GM19468 (cell line): ENCODE measurements around the gene ZNF579.
"Not testable (repeated sequence)": the region's sequence is repeated elsewhere in the genome, so short reads cannot be mapped to it uniquely, and the experiment has no call there.

Experiments
- ATAC-seq: cut with Tn5 transposase; IDR thresholded peaks from one replicate; pipeline ENCODE4 v1.9.1; 2021; ENCODE audit warnings: mild to moderate bottlenecking, moderate library complexity, moderate number of reproducible peaks; ENCODE audit not compliant: unreplicated experiment; ENCODE audit errors: extremely low read depth

The ZNF579 gene

DNA sequence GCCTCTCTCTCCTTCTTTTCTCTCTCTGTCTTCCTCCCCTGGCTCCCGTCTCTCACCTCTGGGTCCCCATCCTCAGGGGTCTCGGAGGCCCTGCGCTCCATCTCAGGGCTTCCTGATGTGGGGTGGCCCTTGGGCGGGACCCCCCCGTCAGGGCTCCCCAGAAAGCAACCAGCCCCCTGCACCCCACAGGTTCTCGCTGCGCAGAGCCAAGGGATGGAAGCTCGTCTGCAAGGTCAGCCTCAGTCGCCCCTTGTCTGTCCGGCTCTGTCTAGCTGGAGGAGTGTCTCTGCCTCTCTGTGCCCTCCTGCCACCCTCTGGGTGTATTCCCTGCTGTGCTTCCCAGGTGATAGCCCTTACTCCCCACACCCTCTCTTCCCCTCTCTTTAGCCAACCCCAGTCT lies 35.2 kb downstream of the ZNF579 start, which contains the start of gene SBK3:
Gene SBK3, minus strand, starts transcription at position 101 of the 400 bp plus-strand sequence. Its CDS starts 0 bp downstream, at position 101.
- no peak for ATAC-seq

DNA sequence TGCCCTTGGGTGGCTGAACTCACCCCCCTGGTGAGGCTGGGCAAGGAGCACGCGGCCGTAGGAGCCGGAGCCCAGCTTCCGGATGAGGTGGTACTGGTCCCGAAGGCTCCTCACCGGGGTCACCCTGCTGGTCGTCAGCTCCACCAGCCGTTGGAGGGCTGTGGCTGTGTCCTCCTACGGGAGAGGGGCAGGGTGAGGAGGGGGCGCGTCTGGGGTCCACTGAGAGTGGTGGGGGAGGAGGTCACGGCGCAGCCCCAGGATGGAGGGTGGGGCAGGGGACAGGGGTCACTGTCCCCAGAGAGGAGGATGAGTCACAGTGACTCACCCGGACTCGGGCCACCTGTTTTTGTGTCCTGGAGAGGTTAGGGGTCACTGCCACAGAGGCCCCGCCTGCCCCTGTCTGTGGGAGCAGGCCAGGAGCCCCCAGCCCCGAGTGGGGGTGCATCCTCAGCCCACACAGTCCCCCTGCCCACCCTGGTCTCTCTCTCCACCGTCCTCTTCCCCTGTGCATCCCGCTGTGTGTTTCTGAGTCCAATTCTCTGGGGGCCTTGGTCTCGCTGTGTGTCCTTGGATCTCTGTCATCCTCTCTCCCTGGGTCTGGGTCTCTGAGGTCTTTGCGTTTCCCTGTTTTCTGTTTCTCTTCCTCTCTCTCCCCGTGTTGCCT lies 35.7 kb downstream of the ZNF579 start:
- ATAC-seq = no peak

DNA sequence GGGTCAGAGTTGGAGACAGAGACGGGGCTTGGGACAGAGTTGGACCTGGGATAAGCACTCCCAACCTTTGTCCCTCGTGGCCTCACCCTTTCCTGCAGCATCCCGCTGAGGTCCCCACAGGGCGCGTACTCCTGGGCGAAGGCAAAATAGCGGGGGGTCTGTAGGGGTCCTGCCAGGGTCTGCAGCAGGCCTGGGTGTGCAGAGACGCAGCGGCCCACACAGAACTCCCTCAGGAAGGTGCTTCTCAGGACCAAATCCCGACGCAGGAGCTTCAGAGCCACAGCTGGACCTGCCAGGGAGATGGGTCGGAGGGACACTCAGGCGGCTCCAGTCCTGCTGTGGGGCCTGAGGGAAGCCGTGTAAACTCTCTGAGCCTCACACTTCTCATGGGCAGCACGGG lies 36.6 kb downstream of the ZNF579 start:
- no peak for ATAC-seq

DNA sequence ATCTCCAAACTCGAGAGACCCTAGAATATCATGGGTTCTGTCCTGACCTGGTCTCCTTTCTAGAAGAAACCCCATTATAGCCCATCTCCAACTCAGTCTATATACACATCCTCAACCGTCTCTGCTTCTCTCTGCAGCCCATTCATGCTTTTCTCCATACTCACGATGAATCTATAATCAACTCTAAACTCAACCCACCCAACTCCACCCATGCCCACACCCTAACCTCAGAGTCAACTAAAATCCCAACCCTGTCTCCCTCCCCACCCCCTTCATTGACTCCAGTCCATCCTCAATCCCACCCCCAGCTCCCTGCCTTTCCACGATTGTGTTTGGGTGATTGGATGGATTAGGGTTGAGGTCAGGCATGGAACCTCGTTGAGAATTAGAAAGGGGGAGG lies 37.1 kb downstream of the ZNF579 start:
- ATAC-seq = no peak

DNA sequence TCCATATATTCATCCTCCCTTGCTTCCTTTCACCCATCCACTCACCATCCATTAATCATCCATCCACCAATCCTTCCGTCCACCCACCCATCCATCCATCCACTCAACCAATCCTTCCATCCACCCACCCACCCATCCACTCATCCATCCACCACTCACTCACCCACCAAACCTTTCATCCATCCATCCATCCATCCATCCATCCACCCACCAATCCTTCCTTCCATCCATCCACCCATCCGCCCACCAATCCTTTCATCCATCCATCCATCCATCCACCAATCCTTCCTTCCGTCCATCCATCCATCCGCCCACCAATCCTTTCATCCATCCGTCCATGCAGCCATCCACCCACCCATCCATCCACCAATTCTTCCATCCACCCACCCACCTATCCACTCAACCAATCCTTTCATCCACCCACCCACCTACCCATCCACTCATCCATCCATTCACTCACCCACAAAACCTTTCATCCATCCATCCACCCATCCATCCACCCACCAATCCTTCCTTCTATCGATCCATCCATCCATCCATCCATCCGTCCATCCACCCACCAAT lies 38.3 kb downstream of the ZNF579 start:
- no peak for ATAC-seq

DNA sequence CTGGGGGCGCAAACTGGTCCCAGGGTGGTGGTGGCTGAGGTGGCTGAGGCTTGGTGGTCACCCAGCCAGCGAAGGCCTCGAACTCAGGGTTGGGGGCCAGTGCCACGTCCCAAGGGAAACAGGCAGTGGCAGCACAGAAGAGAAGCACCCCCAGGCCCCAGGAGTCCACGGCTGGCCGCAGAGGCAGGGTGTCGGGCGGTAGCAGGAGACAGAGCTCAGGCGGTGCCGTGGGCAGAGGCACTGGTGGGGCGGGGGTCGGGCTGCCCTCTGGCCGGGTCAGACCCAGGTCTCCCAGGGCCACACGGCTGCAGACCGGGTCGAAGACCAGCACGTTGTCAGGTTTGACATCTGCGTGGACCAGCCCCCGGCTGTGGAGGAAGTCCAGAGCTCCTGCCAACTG lies 39.6 kb downstream of the ZNF579 start:
- no peak for ATAC-seq

DNA sequence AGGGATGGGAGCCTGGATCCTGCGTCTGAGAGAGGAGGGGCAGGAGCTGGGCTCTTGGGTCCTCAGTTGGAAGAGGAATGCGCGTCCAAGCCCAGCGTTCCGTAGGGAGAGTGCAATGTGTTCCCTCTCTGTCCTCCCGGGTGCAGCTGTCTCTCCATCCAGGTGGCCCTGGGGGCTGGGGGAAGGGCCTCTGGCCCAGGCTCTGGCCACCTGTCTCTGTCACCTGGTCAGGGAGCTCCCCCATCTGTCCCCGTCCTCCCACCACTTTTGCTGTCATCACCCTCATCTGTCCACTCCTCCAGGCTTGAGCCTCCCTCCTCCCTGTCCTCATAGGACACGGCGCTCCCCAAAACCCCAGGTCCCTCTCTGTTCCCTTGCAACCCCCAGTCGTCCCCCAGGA lies 40.0 kb downstream of the ZNF579 start:
- no peak for ATAC-seq

DNA sequence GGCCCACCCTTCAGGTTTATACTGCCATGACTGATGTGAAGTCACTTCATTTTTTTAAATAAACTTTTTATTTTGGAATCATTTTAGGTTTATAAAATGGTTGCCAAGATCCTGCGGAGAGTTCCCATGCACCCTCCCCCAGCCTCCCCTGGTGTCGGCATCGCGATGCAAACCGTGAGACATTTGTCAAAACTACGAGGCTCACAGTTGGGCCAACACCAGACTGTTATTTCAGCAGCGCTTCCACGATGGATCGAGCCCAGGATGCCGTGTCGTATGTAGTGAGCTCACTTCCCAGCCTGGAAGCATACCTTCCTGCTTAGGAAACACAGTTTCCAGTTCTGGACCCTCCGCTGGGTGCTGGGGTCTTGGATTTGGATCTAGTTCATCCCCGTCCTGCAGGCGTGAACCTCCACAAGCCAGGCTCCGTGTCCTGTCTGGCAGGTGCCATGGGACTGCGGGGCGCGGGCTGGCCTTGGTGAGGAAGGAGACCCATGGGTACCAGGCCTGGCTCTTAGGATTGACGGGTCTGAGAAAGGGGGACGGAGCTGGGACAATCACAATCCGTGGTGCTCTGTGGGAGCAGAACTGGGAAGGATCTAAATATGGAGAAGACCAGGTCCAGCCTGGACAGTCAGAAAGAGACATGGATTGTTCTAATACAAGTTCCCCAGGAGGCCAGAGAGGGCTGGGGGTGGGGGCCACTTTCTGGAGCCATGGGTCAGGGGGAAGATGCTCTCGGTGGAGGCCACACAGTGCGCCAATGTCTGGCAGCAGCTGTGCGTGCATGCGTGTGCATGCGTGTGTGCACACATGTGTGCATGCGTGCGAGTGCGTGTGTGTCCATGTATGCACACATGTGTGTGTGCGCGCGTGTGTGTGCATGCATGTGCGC lies 41.3 kb downstream of the ZNF579 start:
- ATAC-seq = no peak

DNA sequence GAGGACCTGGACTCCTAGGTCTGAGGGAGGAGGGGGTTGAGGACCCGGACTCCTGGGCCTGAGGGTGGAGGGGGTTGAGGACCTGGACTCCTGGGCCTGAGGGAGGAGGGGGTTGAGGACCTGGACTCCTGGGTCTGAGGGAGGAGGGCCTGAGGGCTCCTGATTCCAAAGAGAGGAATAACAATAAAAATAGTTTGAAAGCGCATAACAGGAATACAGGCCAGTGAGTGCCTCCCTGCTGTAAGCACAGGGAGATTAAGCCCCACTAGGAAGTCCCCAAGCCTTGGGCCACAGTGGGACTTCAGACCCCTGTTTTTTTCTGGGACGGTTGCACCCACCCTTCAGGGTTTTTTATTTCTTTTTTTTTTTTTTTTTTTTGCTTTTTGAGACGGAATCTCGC lies 42.5 kb downstream of the ZNF579 start:
- ATAC-seq = no peak

DNA sequence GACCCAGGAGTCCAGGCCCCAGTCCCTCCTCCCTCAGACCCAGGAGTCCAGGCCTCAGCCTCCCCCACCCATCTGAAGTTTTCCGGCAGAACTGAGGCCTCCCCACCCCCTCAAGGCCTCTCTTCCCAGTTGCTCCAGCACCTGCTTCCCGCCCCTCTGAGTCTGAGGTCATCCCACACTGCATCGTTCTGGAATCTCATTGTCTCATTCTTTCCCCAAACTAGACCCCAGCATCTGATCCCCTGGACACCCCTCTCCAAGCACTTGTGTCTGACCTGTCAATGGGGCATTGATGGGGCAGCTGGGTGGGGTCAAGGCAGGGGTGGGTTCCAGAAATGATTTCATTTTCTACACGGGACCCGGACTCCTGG lies 42.9 kb downstream of the ZNF579 start:
- no peak for ATAC-seq

DNA sequence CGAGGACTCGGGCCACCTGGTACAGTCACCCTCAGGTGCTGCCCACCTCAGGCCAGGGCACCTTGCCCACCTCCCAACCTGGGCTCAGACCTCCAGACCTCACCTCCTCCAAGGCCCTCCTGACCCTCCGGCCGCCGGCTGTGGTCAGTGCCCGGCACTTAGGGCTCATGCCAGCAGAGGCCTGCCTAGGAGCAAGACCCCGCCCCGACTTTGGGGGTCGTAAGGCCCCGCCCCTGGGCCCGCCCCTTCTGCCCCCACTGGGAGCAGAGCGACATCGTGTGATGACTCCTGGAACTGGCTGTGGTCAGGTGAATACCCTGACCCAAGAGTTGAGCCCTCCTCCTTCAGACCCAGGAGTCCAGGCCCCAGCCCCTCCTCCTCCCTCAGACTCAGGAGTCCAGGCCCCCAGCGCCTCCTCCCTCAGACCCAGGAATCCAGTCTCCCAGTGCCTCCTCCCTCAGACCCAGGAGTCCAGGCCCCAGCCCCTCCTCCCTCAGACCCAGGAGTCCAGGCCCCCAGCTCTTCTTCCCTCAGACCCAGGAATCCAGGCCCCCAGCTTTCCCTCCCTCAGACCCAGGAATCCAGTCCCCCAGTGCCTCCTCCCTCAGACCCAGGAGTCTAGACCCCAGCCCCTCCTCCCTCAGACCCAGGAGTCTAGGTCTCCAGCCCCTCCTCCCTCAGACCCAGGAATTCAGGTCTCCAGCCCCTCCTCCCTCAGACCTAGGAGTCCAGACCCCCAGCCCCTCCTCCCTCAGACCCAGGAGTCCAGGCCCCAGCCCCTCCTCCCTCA lies 43.5 kb downstream of the ZNF579 start, which contains the start of gene SBK2:
Gene SBK2, minus strand, starts transcription at position 183 of the 790 bp plus-strand sequence. CDS start 839 bp downstream, outside the sequence.
- ATAC-seq = no peak

DNA sequence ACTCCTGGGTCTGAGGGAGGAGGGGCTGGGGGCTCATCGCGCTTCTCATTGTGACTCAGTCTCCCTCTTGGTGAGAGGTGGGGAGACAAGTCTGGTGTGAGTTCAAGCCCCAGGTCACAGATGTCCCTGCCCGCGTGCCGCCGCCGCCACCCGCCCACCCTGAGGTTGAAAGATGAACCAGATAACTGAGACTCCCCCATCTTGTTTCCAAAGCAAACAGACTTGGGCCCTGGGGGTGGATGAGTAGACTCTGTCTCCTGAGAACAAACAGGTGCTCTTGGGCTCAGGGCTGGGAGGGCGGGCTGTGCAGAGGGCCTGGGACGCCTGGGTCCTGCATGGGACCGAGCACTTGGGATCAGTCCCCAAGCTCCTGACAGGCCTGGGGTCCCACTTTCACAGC lies 44.3 kb downstream of the ZNF579 start:
- no peak for ATAC-seq

DNA sequence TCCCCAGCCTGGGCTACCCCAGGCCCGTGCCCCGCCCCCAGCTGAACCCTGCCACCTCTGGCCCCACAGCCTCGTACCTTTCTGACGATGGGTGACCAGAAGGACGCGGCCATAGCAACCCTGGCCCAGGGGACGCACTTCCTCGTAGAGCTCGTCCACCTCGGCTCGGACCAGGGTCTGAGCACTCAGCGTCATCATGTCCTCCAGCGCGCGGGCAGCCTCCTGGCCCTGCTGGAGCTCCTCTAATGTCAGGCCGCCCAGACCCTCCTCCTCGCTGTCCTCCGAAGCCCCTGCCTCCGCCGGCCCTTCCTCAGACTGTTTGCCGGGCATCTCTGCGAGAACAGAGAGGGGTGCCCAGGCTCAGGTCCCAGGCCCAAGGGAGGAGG lies 44.7 kb downstream of the ZNF579 start:
- no peak for ATAC-seq

DNA sequence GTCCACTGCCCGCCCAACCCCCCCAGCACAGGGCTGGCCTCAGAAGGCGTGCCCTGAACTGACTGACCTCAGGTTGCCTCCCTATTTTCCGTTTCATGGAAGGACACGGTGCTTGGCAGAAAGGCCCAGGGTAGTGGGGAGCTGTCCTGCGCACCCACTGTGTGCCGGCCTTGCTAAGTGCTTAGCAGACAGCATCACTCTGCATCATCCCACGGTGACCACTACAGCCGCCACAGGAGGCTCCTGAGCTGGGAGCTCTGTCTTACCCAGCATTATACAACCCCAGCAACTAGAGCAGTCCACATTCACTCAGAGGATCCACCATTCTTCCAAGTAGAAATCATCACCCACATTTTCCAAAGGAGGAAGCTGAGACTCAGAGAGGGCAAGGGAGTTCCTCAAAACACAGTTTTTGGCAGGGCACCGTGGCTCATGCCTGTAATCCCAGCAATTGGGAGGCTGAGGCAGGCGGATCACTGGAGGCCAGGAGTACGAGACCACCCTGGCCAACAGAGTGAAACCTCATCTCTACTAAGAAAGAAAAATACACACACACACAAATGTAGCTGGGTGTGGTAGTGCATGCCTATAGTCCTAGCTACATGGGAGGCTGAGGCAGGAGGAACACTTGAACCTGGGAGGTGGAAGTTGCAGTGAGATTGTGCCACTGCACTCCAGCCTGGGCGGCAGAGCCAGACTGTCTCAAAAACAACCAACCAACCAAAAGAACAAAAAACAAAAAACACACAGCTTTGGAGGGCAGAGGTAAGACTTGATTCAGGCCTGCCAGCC lies 45.3 kb downstream of the ZNF579 start:
- no peak for ATAC-seq

DNA sequence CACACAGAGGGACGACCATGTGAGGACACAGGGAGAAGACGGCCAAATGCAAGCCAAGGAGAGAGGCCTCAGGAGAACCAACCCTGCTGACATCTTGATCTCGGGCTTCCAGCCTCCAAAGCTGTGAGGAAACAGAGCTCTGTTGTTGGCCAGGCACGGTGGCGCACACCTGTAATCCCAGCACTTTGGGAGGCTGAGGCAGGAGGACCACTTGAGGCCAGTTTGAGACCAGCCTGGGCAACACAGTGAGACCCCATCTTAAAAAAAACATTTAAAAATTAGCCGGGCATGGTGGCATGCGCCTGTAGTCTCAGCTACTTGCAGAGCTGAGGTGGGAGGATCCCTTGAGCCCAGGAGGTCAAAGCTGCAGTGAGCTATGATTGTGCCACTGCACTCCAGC lies 46.4 kb downstream of the ZNF579 start:
- not testable (repeated sequence) for ATAC-seq

DNA sequence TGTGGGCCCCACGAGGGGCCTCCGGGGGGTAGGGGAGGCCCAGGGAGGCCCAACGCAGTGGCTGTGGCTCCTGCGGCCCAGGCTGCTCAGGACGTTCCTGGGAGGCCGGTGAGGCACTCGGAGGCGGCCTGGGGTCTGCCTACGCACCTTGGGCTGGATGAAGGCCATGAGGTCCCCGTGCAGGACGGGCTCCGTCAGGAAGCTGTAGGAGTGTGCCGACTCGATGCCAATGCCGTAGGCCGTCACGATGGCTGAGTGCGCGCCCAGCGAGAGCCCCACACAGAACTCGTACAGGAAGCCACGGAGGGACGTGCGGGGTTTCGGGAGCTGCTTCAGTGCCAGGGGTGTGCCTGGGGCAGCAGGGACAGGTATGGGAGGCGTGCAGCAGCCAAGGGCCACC lies 49.7 kb downstream of the ZNF579 start:
- ATAC-seq = no peak

DNA sequence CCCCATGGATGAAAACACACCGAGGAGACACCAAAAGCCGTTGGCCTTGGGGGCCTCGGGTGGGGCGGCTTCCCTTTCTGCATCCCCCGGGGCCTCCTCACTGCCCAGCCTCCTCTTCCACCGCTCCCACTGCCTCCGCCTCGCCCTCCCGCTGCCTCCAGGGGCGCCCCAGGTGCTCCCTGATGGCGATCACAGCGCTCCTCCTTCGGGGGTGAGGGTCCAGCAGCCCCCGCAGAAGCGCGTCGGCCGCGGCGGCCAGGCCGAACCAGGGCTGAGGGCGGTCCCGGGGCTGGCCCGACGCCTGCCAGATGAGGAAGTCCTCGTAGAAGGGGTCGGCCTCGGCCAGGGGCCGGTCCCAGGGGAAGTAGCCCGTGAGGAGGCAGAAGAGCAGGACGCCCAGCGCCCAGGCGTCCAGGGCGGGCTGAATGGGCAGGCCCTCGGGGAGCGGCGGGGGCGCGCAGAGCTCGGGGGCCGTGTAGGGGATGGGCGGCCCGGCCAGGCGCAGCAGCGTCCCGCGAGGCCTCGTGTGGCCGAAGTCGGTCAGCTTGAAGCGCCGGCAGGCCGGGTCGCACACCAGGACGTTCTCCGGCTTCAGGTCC lies 50.9 kb downstream of the ZNF579 start:
- ATAC-seq = no peak

DNA sequence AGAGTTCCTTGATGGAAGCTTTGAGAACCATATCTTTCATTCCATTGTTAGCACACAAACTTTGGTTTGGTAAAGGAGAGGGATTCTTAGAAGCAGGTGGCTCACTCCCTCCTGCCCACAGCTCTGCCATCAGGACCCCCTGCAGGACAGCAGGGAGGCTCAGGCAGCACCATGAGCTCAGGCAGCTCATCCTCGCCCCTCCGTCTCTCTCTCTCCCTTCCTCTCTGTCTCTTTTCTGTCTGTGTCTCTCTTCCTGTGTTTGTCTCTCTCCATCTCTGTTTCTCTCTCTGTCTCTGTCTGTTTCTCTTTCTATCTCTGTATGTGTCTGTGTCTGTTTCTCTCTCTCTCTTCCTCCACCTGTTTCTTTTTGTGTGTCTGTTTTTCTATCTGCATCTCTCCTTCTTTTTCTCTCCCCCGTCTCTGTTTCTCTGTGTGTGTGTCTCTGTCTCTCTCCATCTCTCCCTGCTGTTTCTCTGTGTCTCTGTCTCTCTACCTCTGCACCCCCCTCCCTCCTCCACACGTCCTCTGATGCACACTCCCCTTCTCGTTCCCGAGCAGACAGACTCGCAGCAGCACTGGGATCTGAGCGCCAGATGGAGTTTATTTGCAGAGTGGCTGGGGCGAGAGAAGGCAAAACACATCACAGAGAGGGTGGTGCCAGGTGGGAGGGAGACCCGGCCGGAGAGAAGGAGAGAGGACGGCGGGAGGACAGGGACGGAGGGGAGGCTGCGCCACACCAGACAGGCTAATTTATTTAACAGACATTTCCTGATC lies 52.4 kb downstream of the ZNF579 start:
- no peak for ATAC-seq
